ENCODE results near the gene BABAM2.

- TF ChIP-seq EZH2 (IDR thresholded peaks at IDR 0.05) (no peak), CTCF (IDR thresholded peaks at IDR 0.05) (no peak), EZH2phosphoT487 (IDR thresholded peaks at IDR 0.05) (no peak)
Observed at GRCh38 chr2:28298406-28298805, 407.9 kb downstream of the BABAM2 start.

Measured in neural progenitor cell (in vitro differentiated cells).